K562 (cell line): Measurements from ENCODE around the gene SLC30A7.

Experiments
- BRCA1 ChIP-seq, 2 experiments: fragments of 450-650 bp in 1 of 2; sonication (generic) in 1 of 2; formaldehyde crosslinking in 1 of 2; IDR thresholded peaks; 2 replicates each; pipeline versions ENCODE4 v1.5.0 to v1.6.1; 2017 to 2020; ENCODE audit warnings: mild to moderate bottlenecking in 1 of 2, missing genetic modification reagents in 1 of 2
- NFATC3 ChIP-seq: fragments of 450-650 bp; IDR thresholded peaks from 2 replicates; pipeline ENCODE4 v1.6.1; 2017; ENCODE audit warnings: mild to moderate bottlenecking
- RBM17 ChIP-seq: fragments of 200-400 bp; formaldehyde crosslinking; IDR thresholded peaks from 2 replicates; pipeline ENCODE4 v1.6.1; 2017; ENCODE audit warnings: low read depth, mild to moderate bottlenecking, low read length, borderline replicate concordance
- ZNF589 ChIP-seq: fragments of 200-800 bp; sonication (Bioruptor generic); IDR thresholded peaks from 2 replicates; pipeline ENCODE4 v1.6.1; 2016; ENCODE audit warnings: low read depth, missing genetic modification characterization, missing compliant biosample characterization

- TF ChIP-seq NFATC3 (no peak), RBM17 (no peak), BRCA1 (IDR thresholded peaks at IDR 0.05) (no peak), BRCA1 (CRISPR knock-in tag; IDR thresholded peaks at IDR 0.05) (no peak), ZNF589 (CRISPR knock-in tag) (no peak)
These were observed 73.4 kb downstream of the SLC30A7 start for GRCh38 chr1:100969327-100969726.
